ENCODE data around the gene GLI3. TPM values are rescaled to one million over a fixed set of nuclear protein-coding genes. Genes with fewer than 3 reads are reported as not detected.

The GLI3 gene
- total and polyA plus RNA-seq, 2 of the 4 experiments (the other 2 are of a cell fraction), result 1.3 to 3.9 TPM

- Histone ChIP-seq H2BK15ac (ENCODE audit: low read depth, low read length) (peak overlapping the region; percentile 52; the same call in 1 of the 3 replicates), H3K4ac (ENCODE audit: low read depth, low read length) (peak overlapping the region; percentile 79), H3K56ac (ENCODE audit: extremely low read depth, insufficient read depth, low read length) (no peak overlapping the region), H2AFZ (replicated peaks; ENCODE audit: low read length, poor library complexity) (peak overlapping the region; percentile 97), H3K9me3 (ENCODE audit: control insufficient read depth, insufficient read depth, low read length) (no peaks in the 10 kb centered on the region), H4K5ac (ENCODE audit: low read depth, low read length) (peak overlapping the region; percentile 82), H2AK9ac (replicated peaks; ENCODE audit: low read depth, low read length, poor library complexity) (peak overlapping the region; percentile 78), H2AK5ac (ENCODE audit: low read depth, low read length) (0 out of 2 replicates have a peak overlapping the region, but pooled peaks have one; percentile 18), H4K8ac (ENCODE audit: low read depth in 2 of 2, low read length in 2 of 2) (peak overlapping the region; percentile 59 to 82), H3K9ac (ENCODE audit: low read depth, low read length) (peak overlapping the region; percentile 76), H2BK20ac (ENCODE audit: low read depth, low read length) (peak overlapping the region; percentile 13; the same call in 1 of the 2 replicates), H3K36me3 (ENCODE audit: control insufficient read depth, insufficient read depth, low read length) (no peaks in the 10 kb centered on the region), H3K27ac (ENCODE audit: insufficient read depth, low read length) (peak overlapping the region; percentile 90), H4K91ac (ENCODE audit: insufficient read depth, low read depth, low read length) (peak overlapping the region; percentile 72), H3K27me3 (ENCODE audit: control insufficient read depth, insufficient read depth, low read length) (no peaks in the 10 kb centered on the region), H3K23ac (ENCODE audit: low read depth, low read length) (peak overlapping the region; percentile 22; the same call in 1 of the 2 replicates), H3K4me3 (ENCODE audit: insufficient read depth, low read depth, low read length) (peak overlapping the region; percentile 55), H3K4me1 (ENCODE audit: control insufficient read depth, insufficient read depth, low read length) (peaks cover 9% of the 10 kb centered on the region), H3K14ac (replicated peaks; ENCODE audit: low read depth, low read length) (peak overlapping the region; percentile 65; the same call in 1 of the 2 replicates), H2BK5ac (ENCODE audit: low read depth, low read length, poor library complexity, severe bottlenecking) (peak overlapping the region; percentile 42), H3K9me1 (ENCODE audit: insufficient read depth, low read length) (no peaks in the 10 kb centered on the region), H3K18ac (ENCODE audit: low read depth, low read length) (peak overlapping the region; percentile 80), H2BK120ac (ENCODE audit: low read depth, low read length) (peak overlapping the region; percentile 52), H3K4me2 (ENCODE audit: low read depth, low read length) (peak overlapping the region; percentile 83), H4K20me1 (ENCODE audit: insufficient read depth, low read length) (peaks cover 13% of the 10 kb centered on the region), H3K79me1 (ENCODE audit: low read depth in 1 of 2, low read length in 2 of 2) (peaks cover 10 to 18% of the 10 kb centered on the region in 2 experiments; a peak in 2 of 4 replicates)
- no TSS peak for BruUV-seq (replicated peaks)
- ChIA-PET CTCF (interaction anchor here (0.9 kb wide), 1 partner anchor 9 kb away, joined by 3 read pairs; no protein-coding TSS in a partner anchor), POLR2A (ENCODE audit: unreplicated experiment) (no interaction called here)
- dilution Hi-C loops (cut with HindIII; ENCODE audit: low sequenced_read_pairs, unreplicated experiment), result no loop called here
- in situ Hi-C loops (cut with MboI; ENCODE audit: low sequenced_read_pairs), result loop anchor here (25.0 kb wide), 1 partner anchor 251 kb away; no protein-coding TSS in a partner anchor
- 0% methylated on average over 12 of the region's 66 CpGs; no CpG with 5 or more reads in 1 of the 2 experiments for WGBS, 2 experiments (ENCODE audit: extremely low coverage in 2 of 2, insufficient read length in 1 of 2)
- peak; percentile 43 for ATAC-seq (ENCODE audit: low read depth)
- intact Hi-C loops (cut with micrococcal nuclease), result loop anchor here (2.0 to 5.0 kb wide), 5 partner anchors 86 to 594 kb away; no protein-coding TSS in a partner anchor
- peak; percentile 11 for TF ChIP-seq RCOR1 (IDR thresholded peaks at IDR 0.05; ENCODE audit: insufficient replicate concordance, low read length)
- no peak for TF ChIP-seq POLR2A (IDR thresholded peaks at IDR 0.05; ENCODE audit: low read depth, low read length)
- peak; percentile 36; the same call in 1 of the 2 replicates for TF ChIP-seq MAZ (IDR thresholded peaks at IDR 0.05; ENCODE audit: borderline replicate concordance, low read depth, low read length)
- TF ChIP-seq CTCF (conservative IDR thresholded peaks at IDR 0.05; ENCODE audit: low read depth, low read length), result no peak
- TF ChIP-seq USF2 (IDR thresholded peaks at IDR 0.05; ENCODE audit: low read depth, low read length), result no peak
- no peak for TF ChIP-seq FOS (IDR thresholded peaks at IDR 0.05; ENCODE audit: low read depth, low read length)
- 0 out of 2 replicates have a peak, but pooled peaks have one; percentile 16 for TF ChIP-seq MXI1 (IDR thresholded peaks at IDR 0.05; ENCODE audit: borderline replicate concordance, low read depth, low read length)
- no peak for TF ChIP-seq BHLHE40 (IDR thresholded peaks at IDR 0.05; ENCODE audit: low read depth, low read length)
- no peak for TF ChIP-seq NFE2L2 (IDR thresholded peaks at IDR 0.05; ENCODE audit: low read depth, low read length)
- TF ChIP-seq CHD1 (IDR thresholded peaks at IDR 0.05; ENCODE audit: low read depth, low read length), result no peak
- peak; percentile 51 for DNase-seq
These were observed 967 bp upstream of the GLI3 start for GRCh38 chr7:42237811-42238541.

Data from IMR-90 (cell line).